ENCODE results near the gene HOGA1. TPM values are rescaled to one million over a fixed set of nuclear protein-coding genes. Genes with fewer than 3 reads are reported as not detected.

The HOGA1 gene
- total and polyA plus RNA-seq, 2 experiments from 2014 or later: 0.15 TPM; not detected in 1

DNA sequence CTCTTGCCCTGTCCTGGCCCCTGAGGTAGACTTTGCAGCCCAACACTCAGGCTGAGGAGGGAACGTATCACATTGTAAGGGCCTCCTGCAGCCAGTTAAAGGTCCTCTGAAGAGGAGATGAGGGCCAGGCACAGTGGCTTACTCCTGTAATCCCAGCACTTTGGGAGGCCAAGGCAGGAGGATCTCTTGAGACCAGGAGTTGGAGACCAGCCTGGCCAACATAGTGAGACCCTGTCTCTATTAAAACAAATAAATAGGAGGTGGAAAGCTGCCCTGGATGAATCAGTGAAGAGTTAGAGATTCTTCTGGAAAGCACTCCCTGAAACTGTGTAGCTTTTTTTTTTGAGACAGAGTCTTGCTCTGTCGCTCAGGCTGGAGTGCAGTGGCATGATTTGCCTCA, 3.0 kb downstream of the HOGA1 start (continued):
- TF ChIP-seq, protein P1, sequence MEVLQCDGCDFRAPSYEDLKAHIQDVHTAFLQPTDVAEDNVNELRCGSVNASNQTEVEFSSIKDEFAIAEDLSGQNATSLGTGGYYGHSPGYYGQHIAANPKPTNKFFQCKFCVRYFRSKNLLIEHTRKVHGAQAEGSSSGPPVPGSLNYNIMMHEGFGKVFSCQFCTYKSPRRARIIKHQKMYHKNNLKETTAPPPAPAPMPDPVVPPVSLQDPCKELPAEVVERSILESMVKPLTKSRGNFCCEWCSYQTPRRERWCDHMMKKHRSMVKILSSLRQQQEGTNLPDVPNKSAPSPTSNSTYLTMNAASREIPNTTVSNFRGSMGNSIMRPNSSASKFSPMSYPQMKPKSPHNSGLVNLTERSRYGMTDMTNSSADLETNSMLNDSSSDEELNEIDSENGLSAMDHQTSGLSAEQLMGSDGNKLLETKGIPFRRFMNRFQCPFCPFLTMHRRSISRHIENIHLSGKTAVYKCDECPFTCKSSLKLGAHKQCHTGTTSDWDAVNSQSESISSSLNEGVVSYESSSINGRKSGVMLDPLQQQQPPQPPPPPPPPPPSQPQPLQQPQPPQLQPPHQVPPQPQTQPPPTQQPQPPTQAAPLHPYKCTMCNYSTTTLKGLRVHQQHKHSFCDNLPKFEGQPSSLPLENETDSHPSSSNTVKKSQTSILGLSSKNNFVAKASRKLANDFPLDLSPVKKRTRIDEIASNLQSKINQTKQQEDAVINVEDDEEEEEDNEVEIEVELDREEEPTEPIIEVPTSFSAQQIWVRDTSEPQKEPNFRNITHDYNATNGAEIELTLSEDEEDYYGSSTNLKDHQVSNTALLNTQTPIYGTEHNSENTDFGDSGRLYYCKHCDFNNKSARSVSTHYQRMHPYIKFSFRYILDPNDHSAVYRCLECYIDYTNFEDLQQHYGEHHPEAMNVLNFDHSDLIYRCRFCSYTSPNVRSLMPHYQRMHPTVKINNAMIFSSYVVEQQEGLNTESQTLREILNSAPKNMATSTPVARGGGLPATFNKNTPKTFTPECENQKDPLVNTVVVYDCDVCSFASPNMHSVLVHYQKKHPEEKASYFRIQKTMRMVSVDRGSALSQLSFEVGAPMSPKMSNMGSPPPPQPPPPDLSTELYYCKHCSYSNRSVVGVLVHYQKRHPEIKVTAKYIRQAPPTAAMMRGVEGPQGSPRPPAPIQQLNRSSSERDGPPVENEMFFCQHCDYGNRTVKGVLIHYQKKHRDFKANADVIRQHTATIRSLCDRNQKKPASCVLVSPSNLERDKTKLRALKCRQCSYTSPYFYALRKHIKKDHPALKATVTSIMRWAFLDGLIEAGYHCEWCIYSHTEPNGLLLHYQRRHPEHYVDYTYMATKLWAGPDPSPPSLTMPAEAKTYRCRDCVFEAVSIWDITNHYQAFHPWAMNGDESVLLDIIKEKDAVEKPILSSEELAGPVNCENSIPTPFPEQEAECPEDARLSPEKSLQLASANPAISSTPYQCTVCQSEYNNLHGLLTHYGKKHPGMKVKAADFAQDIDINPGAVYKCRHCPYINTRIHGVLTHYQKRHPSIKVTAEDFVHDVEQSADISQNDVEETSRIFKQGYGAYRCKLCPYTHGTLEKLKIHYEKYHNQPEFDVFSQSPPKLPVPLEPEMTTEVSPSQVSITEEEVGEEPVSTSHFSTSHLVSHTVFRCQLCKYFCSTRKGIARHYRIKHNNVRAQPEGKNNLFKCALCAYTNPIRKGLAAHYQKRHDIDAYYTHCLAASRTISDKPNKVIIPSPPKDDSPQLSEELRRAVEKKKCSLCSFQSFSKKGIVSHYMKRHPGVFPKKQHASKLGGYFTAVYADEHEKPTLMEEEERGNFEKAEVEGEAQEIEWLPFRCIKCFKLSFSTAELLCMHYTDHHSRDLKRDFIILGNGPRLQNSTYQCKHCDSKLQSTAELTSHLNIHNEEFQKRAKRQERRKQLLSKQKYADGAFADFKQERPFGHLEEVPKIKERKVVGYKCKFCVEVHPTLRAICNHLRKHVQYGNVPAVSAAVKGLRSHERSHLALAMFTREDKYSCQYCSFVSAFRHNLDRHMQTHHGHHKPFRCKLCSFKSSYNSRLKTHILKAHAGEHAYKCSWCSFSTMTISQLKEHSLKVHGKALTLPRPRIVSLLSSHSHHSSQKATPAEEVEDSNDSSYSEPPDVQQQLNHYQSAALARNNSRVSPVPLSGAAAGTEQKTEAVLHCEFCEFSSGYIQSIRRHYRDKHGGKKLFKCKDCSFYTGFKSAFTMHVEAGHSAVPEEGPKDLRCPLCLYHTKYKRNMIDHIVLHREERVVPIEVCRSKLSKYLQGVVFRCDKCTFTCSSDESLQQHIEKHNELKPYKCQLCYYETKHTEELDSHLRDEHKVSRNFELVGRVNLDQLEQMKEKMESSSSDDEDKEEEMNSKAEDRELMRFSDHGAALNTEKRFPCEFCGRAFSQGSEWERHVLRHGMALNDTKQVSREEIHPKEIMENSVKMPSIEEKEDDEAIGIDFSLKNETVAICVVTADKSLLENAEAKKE (CRISPR knock-in tag; IDR thresholded peaks at IDR 0.05): no peak
- TF ChIP-seq STAT1 (IDR thresholded peaks at IDR 0.05; ENCODE audit: unreplicated experiment): no peak
- no peak for TF ChIP-seq EZH2phosphoT487 (IDR thresholded peaks at IDR 0.05; ENCODE audit: unreplicated experiment)
- TF ChIP-seq ZNF331 (CRISPR knock-in tag; IDR thresholded peaks at IDR 0.05; ENCODE audit: low read depth): no peak
- no peak for TF ChIP-seq JUNB (IDR thresholded peaks at IDR 0.05; ENCODE audit: unreplicated experiment)
- TF ChIP-seq ZNF114 (CRISPR knock-in tag; IDR thresholded peaks at IDR 0.05): no peak

DNA sequence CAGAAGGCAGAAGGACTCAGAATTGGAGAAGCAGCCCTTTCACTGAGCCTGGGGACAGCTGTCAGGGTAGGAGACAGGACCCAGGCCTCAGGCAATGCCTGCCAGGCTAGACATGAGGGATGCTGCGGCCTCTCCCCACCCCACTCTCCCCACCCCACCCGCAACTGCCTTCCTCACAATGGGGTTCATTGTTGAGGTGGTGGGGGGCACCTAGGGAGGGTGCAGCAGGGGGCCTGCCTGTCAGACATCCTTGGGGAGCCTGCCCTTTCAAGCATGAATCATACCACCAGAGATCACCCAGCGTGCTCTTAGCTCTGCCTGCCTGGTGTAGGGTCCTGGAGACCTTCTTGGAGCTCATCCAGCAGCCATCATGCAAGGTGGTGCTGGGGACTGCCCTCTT, 5.3 kb downstream of the HOGA1 start, which contains the start of gene C10orf62:
Gene C10orf62 (plus strand): TSS at position 243 of the 400 bp plus-strand sequence. CDS start 177 bp downstream, outside the sequence.
- no peak for DNase-seq (ENCODE audit: low spot score)
- no peak within 1 kb of the TSS for H3K27ac Mint-ChIP-seq
- no peaks in the 10 kb centered on the region for H3K4me1 ChIP-seq (ENCODE audit: insufficient read depth)
- TF ChIP-seq EZH2phosphoT487 (IDR thresholded peaks at IDR 0.05; ENCODE audit: unreplicated experiment) (no peak), JUNB (IDR thresholded peaks at IDR 0.05; ENCODE audit: unreplicated experiment) (no peak), POLR2AphosphoS5 (IDR thresholded peaks at IDR 0.05; ENCODE audit: low read depth) (no peak)
- TF ChIP-seq, protein P1 (CRISPR knock-in tag; IDR thresholded peaks at IDR 0.05): no peak

More for the DNA sequence above, 5.3 kb downstream of the HOGA1 start, which contains the start of gene C10orf62:
- Histone ChIP-seq H3K27ac (ENCODE audit: low read depth) (no peak within 1 kb of the TSS), H3K4me2 (no peak within 1 kb of the TSS), H3K4me3 (no peak within 1 kb of the TSS), H3K27me3 (ENCODE audit: insufficient read depth) (no peaks in the 10 kb centered on the region), H2AFZ (no peak within 1 kb of the TSS), H3F3A (replicated peaks; ENCODE audit: low read depth) (no peaks in the 10 kb centered on the region), H4K20me1 (replicated peaks; ENCODE audit: insufficient read depth) (no peaks in the 10 kb centered on the region), H3K79me2 (replicated peaks; ENCODE audit: insufficient read depth) (no peaks in the 10 kb centered on the region), H3K36me3 (ENCODE audit: insufficient read depth) (no peaks in the 10 kb centered on the region), H3K9me2 (ENCODE audit: insufficient read depth) (0 out of 2 replicates have a peak, but pooled peaks cover 3% of the 10 kb centered on the region)
- no peaks in the 10 kb centered on the region for H3K9me3 Mint-ChIP-seq
- ATAC-seq: no peak
- H3K27me3 Mint-ChIP-seq (ENCODE audit: insufficient read depth, low read depth, poor library complexity): peaks cover 4% of the 10 kb centered on the region
- no peaks in the 10 kb centered on the region for H3K36me3 Mint-ChIP-seq (ENCODE audit: low read depth)
- H3K4me3 Mint-ChIP-seq: no peak within 1 kb of the TSS
- H3K4me1 Mint-ChIP-seq: peaks cover 1% of the 10 kb centered on the region; the same call in 1 of the 3 replicates

All from GM23338 (cell line).